GM06990 (cell line): Measurements from ENCODE around the gene RFXANK.

Experiments used
- DNase-seq: peaks from one replicate; pipeline ENCODE4 v3.0.0-alpha.2; 2011; ENCODE audit not compliant: insufficient read length; ENCODE audit errors: extremely low read depth
- H3K27me3 ChIP-seq: replicated peaks from 2 replicates; pipeline ENCODE4 v1.6.0; 2011; ENCODE audit warnings: low read length; ENCODE audit not compliant: control insufficient read depth, insufficient read depth
- H3K36me3 ChIP-seq: 2 replicates; pipeline ENCODE4 v1.5.1; 2011; ENCODE audit warnings: low read length; ENCODE audit not compliant: control insufficient read depth, insufficient read depth
- H3K4me3 ChIP-seq: replicated peaks from 2 replicates; pipeline ENCODE4 v1.5.1; 2011; ENCODE audit warnings: low read depth, mild to moderate bottlenecking, control low read depth, low read length
- CTCF ChIP-seq: IDR thresholded peaks from 2 replicates; pipeline ENCODE4 v1.5.1; 2011; ENCODE audit warnings: low read length, control low read depth, mild to moderate bottlenecking, inconsistent platforms; ENCODE audit not compliant: insufficient read depth, poor library complexity, severe bottlenecking

Gene RFXANK

GRCh38 chr19:19185853-19186740 lies 6.0 kb upstream of the RFXANK start:
- Histone ChIP-seq H3K27me3 (no peaks in the 10 kb centered on the region), H3K36me3 (peaks cover 21% of the 10 kb centered on the region), H3K4me3 (no peak overlapping the region)
- no peak for DNase-seq
- TF ChIP-seq CTCF = peak; percentile 68

GRCh38 chr19:19186742-19187141 lies 5.3 kb upstream of the RFXANK start:
- TF ChIP-seq CTCF = no peak
- no peak for DNase-seq
- peaks cover 17% of the 10 kb centered on the region for H3K36me3 ChIP-seq
- H3K4me3 ChIP-seq = no peak overlapping the region
- no peaks in the 10 kb centered on the region for H3K27me3 ChIP-seq

GRCh38 chr19:19191768-19192077 lies 335 bp upstream of the RFXANK start:
- TF ChIP-seq CTCF = no peak
- no peaks in the 10 kb centered on the region for H3K27me3 ChIP-seq
- peak overlapping the region; percentile 74 for H3K4me3 ChIP-seq
- peaks cover 5% of the 10 kb centered on the region for H3K36me3 ChIP-seq
- DNase-seq = no peak

- peaks cover 8% of the 10 kb centered on the region for H3K36me3 ChIP-seq
- H3K4me3 ChIP-seq = peak overlapping the region; percentile 88
- no peak for DNase-seq
- no peak for TF ChIP-seq CTCF
- no peaks in the 10 kb centered on the region for H3K27me3 ChIP-seq
Measured at GRCh38 chr19:19192910-19193423, 909 bp downstream of the RFXANK start.

- no peak for TF ChIP-seq CTCF
- H3K4me3 ChIP-seq = peak overlapping the region; percentile 88
- DNase-seq = no peak
- H3K27me3 ChIP-seq = no peaks in the 10 kb centered on the region
- peaks cover 11% of the 10 kb centered on the region for H3K36me3 ChIP-seq
Measured at GRCh38 chr19:19193926-19194325, 1.9 kb downstream of the RFXANK start.
